HepG2 (cell line): ENCODE results near the gene SNU13. TPM values are rescaled to one million over a fixed set of nuclear protein-coding genes. Genes with fewer than 3 reads are reported as not detected.
"Not testable (repeated sequence)": the region's sequence is repeated elsewhere in the genome, so short reads cannot be mapped to it uniquely, and the experiment has no call there.

Experiments
- ATAC-seq: fragments of 200-7000 bp; cut with Tn5 transposase; 3 replicates; pipeline ENCODE4 v1.9.1; 2020; ENCODE audit warnings: mild to moderate bottlenecking, moderate library complexity
- BruUV-seq: library from RNA; stranded (reverse); fragments of 400-500 nt; replicated peaks from 2 replicates; lab custom pipeline; 2021; lab: Mats Ljungman, UMichigan
- CTCF ChIA-PET: fragments of 300-600 bp; formaldehyde crosslinking; extraction: SDS; loops from one replicate; lab custom pipeline; 2021; ENCODE audit warnings: low total read pairs, inconsistent platforms, low intra/inter-chr PET ratio; lab: Yijun Ruan, JAX
- POLR2A ChIA-PET: fragments of 350-600 bp; sonication (Branson Sonifier 250); formaldehyde crosslinking; loops from one replicate; lab custom pipeline; 2020; ENCODE audit warnings: antibody characterized with exemption, inconsistent platforms; lab: Yijun Ruan, JAX
- DNase-seq: peaks from one replicate; pipeline ENCODE4 v3.0.0-alpha.2; 2015; ENCODE audit warnings: low spot score
- FAIRE-seq: peaks from 3 replicates; lab custom pipeline; 2011; peaks lifted over from hg19 to GRCh38; lab: Jason Lieb, UNC
- H2AFZ ChIP-seq: one replicate; pipeline ENCODE4 v1.6.1; 2011; ENCODE audit warnings: low read length, inconsistent platforms
- H3K27ac ChIP-seq: fragments of 300-600 bp; 3 replicates; pipeline ENCODE4 v1.8.0; 2011; ENCODE audit warnings: mixed run types, mild to moderate bottlenecking, mixed read lengths, low read length, inconsistent platforms; ENCODE audit not compliant: insufficient read depth; ENCODE audit errors: extremely low read length
- H3K27me3 ChIP-seq, 2 experiments: fragments of 200-600 bp in 1 of 2; 2 replicates in 1 of 2; 3 replicates in 1 of 2; pipeline versions ENCODE4 v1.6.0 to v1.8.0; 2011; ENCODE audit warnings: low read length in 2 of 2, mild to moderate bottlenecking in 2 of 2, moderate library complexity in 2 of 2, inconsistent platforms in 1 of 2; ENCODE audit not compliant: insufficient read depth in 2 of 2, control insufficient read depth in 1 of 2
- H3K36me3 ChIP-seq, 2 experiments: fragments of 200-600 bp in 1 of 2; replicated peaks in 1 of 2; 2 replicates in 1 of 2; 3 replicates in 1 of 2; pipeline versions ENCODE4 v1.5.1 to v1.8.0; 2011; ENCODE audit warnings: low read length in 2 of 2, inconsistent platforms in 1 of 2; ENCODE audit not compliant: insufficient read depth in 2 of 2, control insufficient read depth in 1 of 2
- H3K4me1 ChIP-seq: 2 replicates; pipeline ENCODE4 v1.5.1; 2012; ENCODE audit warnings: low read length, inconsistent platforms; ENCODE audit not compliant: insufficient read depth
- H3K4me2 ChIP-seq: 2 replicates; pipeline ENCODE4 v1.6.0; 2011; ENCODE audit warnings: low read depth, low read length, inconsistent platforms
- H3K4me3 ChIP-seq, 3 experiments: fragments of 200-600 bp in 1 of 3; sonication (generic), shearing (Covaris generic) in 1 of 3; replicated peaks in 1 of 3; 2 replicates each; pipeline ENCODE4 v1.5.1; 2011 to 2016; ENCODE audit warnings: low read length in 3 of 3, inconsistent platforms in 2 of 3, low read depth in 2 of 3, mild to moderate bottlenecking in 2 of 3, control low read depth in 1 of 3, mixed read lengths in 1 of 3; ENCODE audit not compliant: insufficient read depth in 1 of 3
- H3K79me2 ChIP-seq: one replicate; pipeline ENCODE4 v1.6.1; 2011; ENCODE audit warnings: low read length, inconsistent platforms; ENCODE audit not compliant: insufficient read depth
- H3K9ac ChIP-seq: 2 replicates; pipeline ENCODE4 v1.6.0; 2011; ENCODE audit warnings: mild to moderate bottlenecking, low read depth, low read length, inconsistent platforms; ENCODE audit not compliant: insufficient read depth
- H3K9me3 ChIP-seq: 2 replicates; pipeline ENCODE4 v1.5.1; 2012; ENCODE audit warnings: mild to moderate bottlenecking, low read length
- H4K20me1 ChIP-seq: 2 replicates; pipeline ENCODE4 v1.6.0; 2011; ENCODE audit warnings: inconsistent platforms, mild to moderate bottlenecking, low read length, moderate library complexity; ENCODE audit not compliant: insufficient read depth
- CEBPB ChIP-seq: IDR thresholded peaks from 2 replicates; pipeline ENCODE4 v1.6.1; 2011; ENCODE audit warnings: low read depth, low read length, improper control_type of control experiment, borderline replicate concordance
- CEBPG ChIP-seq: IDR thresholded peaks from 2 replicates; pipeline ENCODE4 v1.6.1; 2016
- EEA1 ChIP-seq: sonication (generic); formaldehyde crosslinking; IDR thresholded peaks from 2 replicates; pipeline ENCODE4 v1.5.1; 2020; ENCODE audit warnings: mild to moderate bottlenecking, missing genetic modification reagents, borderline replicate concordance
- EHMT2 ChIP-seq: fragments of 200-600 bp; sonication (generic); IDR thresholded peaks from 2 replicates; pipeline ENCODE4 v1.7.0; 2017; ENCODE audit warnings: antibody characterized with exemption, low read depth, low read length, borderline replicate concordance
- KLF15 ChIP-seq: sonication (generic); formaldehyde crosslinking; IDR thresholded peaks from 2 replicates; pipeline ENCODE4 v1.8.1; 2023; ENCODE audit warnings: borderline replicate concordance, mild to moderate bottlenecking, inconsistent platforms, missing genetic modification reagents, mixed read lengths
- SMC3 ChIP-seq: IDR thresholded peaks from 2 replicates; pipeline ENCODE4 v1.6.1; 2011; ENCODE audit warnings: low read length, improper control_type of control experiment
- ZNF224 ChIP-seq: sonication (generic); formaldehyde crosslinking; IDR thresholded peaks from 2 replicates; pipeline ENCODE4 v1.5.0; 2020; ENCODE audit warnings: mild to moderate bottlenecking, missing genetic modification reagents
- ZNF547 ChIP-seq: sonication (generic); formaldehyde crosslinking; IDR thresholded peaks from 2 replicates; pipeline ENCODE4 v1.5.1; 2020; ENCODE audit warnings: mild to moderate bottlenecking, missing genetic modification reagents
- ZNF552 ChIP-seq: sonication (generic); formaldehyde crosslinking; IDR thresholded peaks from 2 replicates; pipeline ENCODE4 v1.9.0; 2022; ENCODE audit warnings: missing genetic modification reagents, mild to moderate bottlenecking, borderline replicate concordance
- ZNF703 ChIP-seq: sonication (generic); formaldehyde crosslinking; IDR thresholded peaks from 2 replicates; pipeline ENCODE4 v1.5.1; 2020; ENCODE audit warnings: missing genetic modification reagents, mild to moderate bottlenecking, moderate library complexity, borderline replicate concordance
- ZSCAN29 ChIP-seq: sonication (generic); formaldehyde crosslinking; conservative IDR thresholded peaks from 2 replicates; pipeline ENCODE4 v1.4.0; 2020; ENCODE audit warnings: mild to moderate bottlenecking, missing genetic modification reagents
- WGBS: methylation state at CpG from one replicate; pipeline ENCODE4 v1.1.6; 2017; ENCODE audit warnings: low lambda C conversion rate; 5-methylcytosine and 5-hydroxymethylcytosine counted together
- in situ Hi-C: cut with HindIII; loops from 2 replicates; pipeline ENCODE4 v1.10.0; 2017; ENCODE audit warnings: low pct_unique_long_range_greater_than_20kb; ENCODE audit not compliant: extremely low pct_ligation_motif_present
- intact Hi-C: fragments of 100-400 bp; cut with micrococcal nuclease; formaldehyde crosslinking; loops from one replicate; pipeline ENCODE4 v1.10.0; 2022; ENCODE audit not compliant: unreplicated experiment
- polyA plus RNA-seq, 8 experiments: library from polyadenylated mRNA; depleted of rRNA in 3 of 8; stranded (reverse) in 7 of 8; unstranded in 1 of 8; fragments of >200 nt; fragmentation: Illumina TruSeq in 4 of 8; extraction: Trizol in 4 of 8; gene quantifications; 2 replicates each; pipeline versions ENCODE4 v1.2.1 to v1.2.3, GENCODE V29; 2011 to 2016; ENCODE audit warnings: low read depth in 4 of 8, missing spikeins in 1 of 8, mixed read lengths in 1 of 8; ENCODE audit not compliant: insufficient read depth in 1 of 8
- total RNA-seq, 5 experiments: library from RNA; depleted of rRNA; stranded (reverse); fragments of >200 nt; fragmentation: Illumina TruSeq; extraction: Trizol; gene quantifications; 2 replicates each; pipeline ENCODE4 v1.2.3, GENCODE V29; 2016; ENCODE audit warnings: low read depth in 1 of 5

Gene SNU13
- total and polyA plus RNA-seq, 2 of the 13 experiments (the other 11 are each of a cell fraction or from before 2014, with no cell fraction given): 203 to 287 TPM

- BruUV-seq: no TSS peak
- ATAC-seq: no peak
- no peak for FAIRE-seq
- Histone ChIP-seq H2AFZ (no peak overlapping the region), H3K4me3 (no peak overlapping the region), H3K36me3 (peaks cover 28 to 85% of the 10 kb centered on the region in 2 experiments), H3K9ac (no peak overlapping the region), H3K9me3 (no peaks in the 10 kb centered on the region), H3K27ac (no peak overlapping the region), H3K4me1 (no peaks in the 10 kb centered on the region), H3K79me2 (peaks cover 11% of the 10 kb centered on the region), H3K4me2 (no peak overlapping the region), H3K27me3 (no peaks in the 10 kb centered on the region), H4K20me1 (peaks cover 3% of the 10 kb centered on the region; the same call in 1 of the 2 replicates)
- 97% methylated on average over 5 of the region's 5 CpGs for WGBS
- no peak for DNase-seq
- intact Hi-C loops (no loop called here), in situ Hi-C loops (no loop called here)
- POLR2A ChIA-PET: interaction anchor here (1.2 kb wide), 1 partner anchor 17 kb away, joined by 3 read pairs; the partner anchor contains the start of gene XRCC6
- TF ChIP-seq ZNF552 (CRISPR knock-in tag) (no peak), ZNF224 (no peak), EEA1 (CRISPR knock-in tag) (no peak), ZNF703 (CRISPR knock-in tag) (no peak), KLF15 (no peak), EHMT2 (no peak), ZSCAN29 (CRISPR knock-in tag) (no peak)
- CTCF ChIA-PET: no interaction called here
Observed at GRCh38 chr22:41638748-41639147, 49.9 kb downstream of the SNU13 start.

- Histone ChIP-seq H3K4me1 (no peaks in the 10 kb centered on the region), H3K36me3 (peaks cover 28 to 88% of the 10 kb centered on the region in 2 experiments), H3K4me2 (no peak overlapping the region), H3K4me3 (no peak overlapping the region), H2AFZ (no peak overlapping the region), H3K27ac (no peak overlapping the region), H3K79me2 (peaks cover 12% of the 10 kb centered on the region)
- POLR2A ChIA-PET: interaction anchor here (1.2 kb wide), 1 partner anchor 16 kb away, joined by 3 read pairs; the partner anchor contains the start of gene XRCC6
- intact Hi-C loops: no loop called here
- 93% methylated on average over 5 of the region's 5 CpGs for WGBS
- DNase-seq: no peak
- no peak for TF ChIP-seq ZNF547
- TF ChIP-seq CEBPB: peak; percentile 43; the same call in 1 of the 2 replicates
- TF ChIP-seq CEBPG (CRISPR knock-in tag): 0 out of 2 replicates have a peak, but pooled peaks have one; percentile 11
- no peak for TF ChIP-seq SMC3
- TF ChIP-seq, all 625 proteins: peak for 2
- peaks cover 3% of the 10 kb centered on the region; the same call in 1 of the 2 replicates for H4K20me1 ChIP-seq
- no peaks in the 10 kb centered on the region for H3K9me3 ChIP-seq
- no peaks in the 10 kb centered on the region for H3K27me3 ChIP-seq
- CTCF ChIA-PET: no interaction called here
- ATAC-seq: peak; percentile 25; the same call in 1 of the 3 replicates
- FAIRE-seq: no peak
- H3K9ac ChIP-seq: no peak overlapping the region
- TSS peak; percentile 15 for BruUV-seq
- in situ Hi-C loops: no loop called here
Observed at GRCh38 chr22:41638124-41638523, 50.5 kb downstream of the SNU13 start.

GRCh38 chr22:41637623-41638022, 51.0 kb downstream of the SNU13 start:
- H2AFZ ChIP-seq, H3K4me3 ChIP-seq, H3K27me3 ChIP-seq, H3K4me1 ChIP-seq, FAIRE-seq, in situ Hi-C loops, intact Hi-C loops, H3K27ac ChIP-seq, DNase-seq, H3K9ac ChIP-seq, H3K4me2 ChIP-seq, CTCF ChIA-PET, H3K9me3 ChIP-seq, ATAC-seq, BruUV-seq, H4K20me1 ChIP-seq: not testable (repeated sequence)
- H3K79me2 ChIP-seq: peaks cover 13% of the 10 kb centered on the region
- H3K36me3 ChIP-seq: peaks cover 26 to 84% of the 10 kb centered on the region in 2 experiments
- WGBS: 98% methylated on average over 7 of the region's 8 CpGs
- POLR2A ChIA-PET: interaction anchor here (1.2 kb wide), 1 partner anchor 16 kb away, joined by 3 read pairs; the partner anchor contains the start of gene XRCC6
